HepG2 (cell line): ENCODE data around the gene STK39. TPM values are rescaled to one million over a fixed set of nuclear protein-coding genes. Genes with fewer than 3 reads are reported as not detected.

Experiments used
- AKAP8 ChIP-seq: sonication (generic); formaldehyde crosslinking; IDR thresholded peaks from 2 replicates; pipeline ENCODE4 v1.5.1; 2020; ENCODE audit warnings: mild to moderate bottlenecking, missing genetic modification reagents
- DBP ChIP-seq: sonication (generic); formaldehyde crosslinking; IDR thresholded peaks from 2 replicates; pipeline ENCODE4 v1.4.0; 2020; ENCODE audit warnings: missing genetic modification reagents; ENCODE audit errors: not compliant biosample characterization
- DRAP1 ChIP-seq: IDR thresholded peaks from 2 replicates; pipeline ENCODE4 v1.6.1; 2016; ENCODE audit warnings: missing genetic modification reagents, missing compliant biosample characterization
- HBP1 ChIP-seq: IDR thresholded peaks from 2 replicates; pipeline ENCODE4 v1.6.1; 2016; ENCODE audit warnings: low read depth, control low read depth
- KDM6A ChIP-seq: IDR thresholded peaks from 2 replicates; pipeline ENCODE4 v1.6.1; 2016; ENCODE audit warnings: low read depth
- MTF1 ChIP-seq: sonication (generic); formaldehyde crosslinking; IDR thresholded peaks from 2 replicates; pipeline ENCODE4 v1.5.0; 2020; ENCODE audit warnings: missing genetic modification reagents
- PATZ1 ChIP-seq: sonication (generic); formaldehyde crosslinking; IDR thresholded peaks from 2 replicates; pipeline ENCODE4 v1.4.0; 2020; ENCODE audit warnings: missing genetic modification reagents
- TEF ChIP-seq: sonication (generic); formaldehyde crosslinking; IDR thresholded peaks from 2 replicates; pipeline ENCODE4 v1.5.0; 2020; ENCODE audit warnings: missing genetic modification reagents
- TFDP2 ChIP-seq: sonication (generic); formaldehyde crosslinking; IDR thresholded peaks from 2 replicates; pipeline ENCODE4 v1.4.0; 2020; ENCODE audit warnings: missing genetic modification reagents
- TRIM24 ChIP-seq: sonication (generic); formaldehyde crosslinking; IDR thresholded peaks from 2 replicates; pipeline ENCODE4 v1.8.0; 2022; ENCODE audit warnings: mild to moderate bottlenecking, missing genetic modification reagents
- U2AF1 ChIP-seq: fragments of 200-400 bp; formaldehyde crosslinking; optimal IDR thresholded peaks from 2 replicates; pipeline ENCODE3; 2017; ENCODE audit warnings: mild to moderate bottlenecking, low read depth, low read length
- ZBTB14 ChIP-seq: sonication (generic); formaldehyde crosslinking; IDR thresholded peaks from 2 replicates; pipeline ENCODE4 v1.4.0; 2020; ENCODE audit warnings: missing genetic modification reagents
- ZBTB34 ChIP-seq: sonication (generic); formaldehyde crosslinking; IDR thresholded peaks from 2 replicates; pipeline ENCODE4 v1.8.0; 2022; ENCODE audit warnings: mild to moderate bottlenecking, missing genetic modification reagents
- ZC3H13 ChIP-seq: sonication (generic); formaldehyde crosslinking; IDR thresholded peaks from 2 replicates; pipeline ENCODE4 v1.8.1; 2023; ENCODE audit warnings: mild to moderate bottlenecking, missing genetic modification reagents, moderate library complexity
- ZMYM3 ChIP-seq: sonication (generic); formaldehyde crosslinking; IDR thresholded peaks from 2 replicates; pipeline ENCODE4 v1.5.1; 2020; ENCODE audit warnings: mild to moderate bottlenecking, missing genetic modification reagents
- ZNF331 ChIP-seq: sonication (generic); formaldehyde crosslinking; IDR thresholded peaks from 2 replicates; pipeline ENCODE4 v1.4.0; 2020; ENCODE audit warnings: missing genetic modification reagents
- ZNF552 ChIP-seq: sonication (generic); formaldehyde crosslinking; IDR thresholded peaks from 2 replicates; pipeline ENCODE4 v1.9.0; 2022; ENCODE audit warnings: missing genetic modification reagents, mild to moderate bottlenecking, borderline replicate concordance
- ZNF629 ChIP-seq: sonication (generic); formaldehyde crosslinking; conservative IDR thresholded peaks from 2 replicates; pipeline ENCODE4 v1.5.0; 2020; ENCODE audit warnings: missing genetic modification reagents
- ZNF737 ChIP-seq: sonication (generic); formaldehyde crosslinking; IDR thresholded peaks from 2 replicates; pipeline ENCODE4 v1.5.0; 2020; ENCODE audit warnings: missing genetic modification reagents, mild to moderate bottlenecking, borderline replicate concordance
- polyA plus RNA-seq, 8 experiments: library from polyadenylated mRNA; depleted of rRNA in 3 of 8; stranded (reverse) in 7 of 8; unstranded in 1 of 8; fragments of >200 nt; fragmentation: Illumina TruSeq in 4 of 8; extraction: Trizol in 4 of 8; gene quantifications; 2 replicates each; pipeline versions ENCODE4 v1.2.1 to v1.2.3, GENCODE V29; 2011 to 2016; ENCODE audit warnings: low read depth in 4 of 8, missing spikeins in 1 of 8, mixed read lengths in 1 of 8; ENCODE audit not compliant: insufficient read depth in 1 of 8
- total RNA-seq, 5 experiments: library from RNA; depleted of rRNA; stranded (reverse); fragments of >200 nt; fragmentation: Illumina TruSeq; extraction: Trizol; gene quantifications; 2 replicates each; pipeline ENCODE4 v1.2.3, GENCODE V29; 2016; ENCODE audit warnings: low read depth in 1 of 5

STK39 gene
- total and polyA plus RNA-seq, 2 of the 13 experiments (the other 11 are each of a cell fraction or from before 2014, with no cell fraction given) = 27.3 to 38.4 TPM

DNA sequence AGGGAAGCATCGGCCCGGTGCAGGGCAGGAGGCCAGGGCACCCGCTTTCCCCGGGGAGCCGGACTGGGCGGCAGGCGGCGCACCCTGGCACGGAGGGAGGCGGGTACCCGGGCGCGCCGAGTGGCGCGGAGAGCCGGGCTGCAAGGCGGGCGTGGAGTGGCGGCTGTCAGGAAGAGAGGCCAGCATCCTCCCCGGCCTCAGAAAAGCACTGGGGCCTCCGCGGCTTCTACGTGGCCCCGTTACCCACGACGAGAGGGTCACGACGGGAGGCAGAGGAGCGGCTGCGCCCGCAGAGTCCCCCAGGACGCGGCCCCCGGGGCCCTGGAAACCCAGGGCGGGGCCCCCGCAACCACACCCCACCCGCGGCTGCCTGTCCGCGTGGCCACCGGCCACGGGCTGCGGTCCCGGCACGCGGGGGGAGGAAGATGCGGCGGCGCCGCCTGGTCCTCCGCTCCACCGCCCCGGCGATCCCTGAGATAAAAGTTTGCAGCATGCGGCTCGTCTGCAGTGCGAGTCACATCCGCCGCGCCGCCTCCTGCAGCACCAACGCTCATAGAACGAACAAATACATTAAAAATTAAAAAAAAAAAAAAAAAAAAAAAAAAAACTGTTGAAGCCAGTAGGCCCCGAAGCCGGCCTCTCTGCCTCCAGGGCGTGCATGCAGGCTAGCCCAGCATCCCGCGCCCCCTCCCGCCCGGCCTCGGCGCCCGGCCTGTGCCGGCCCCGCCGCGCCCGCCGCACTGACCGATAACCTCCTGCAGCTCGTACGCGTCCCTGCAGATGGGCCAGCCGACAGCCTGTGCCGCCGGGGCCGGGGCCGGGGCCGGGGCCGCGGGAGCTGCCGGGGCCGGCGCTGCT, 683 bp downstream of the STK39 start (continued):
- TF ChIP-seq HBP1 (CRISPR knock-in tag) (peak; percentile 62; the same call in 1 of the 2 replicates), ZNF331 (CRISPR knock-in tag) (peak; percentile 49; the same call in 1 of the 2 replicates), KDM6A (CRISPR knock-in tag) (no peak), DBP (peak; percentile 28), ZMYM3 (CRISPR knock-in tag) (no peak; the same call in 1 of the 2 replicates), TFDP2 (CRISPR knock-in tag) (peak; percentile 45; the same call in 1 of the 2 replicates), U2AF1 (no peak), ZC3H13 (0 out of 2 replicates have a peak, but pooled peaks have one; percentile 21), MTF1 (no peak), TEF (CRISPR knock-in tag) (no peak), ZNF737 (CRISPR knock-in tag) (no peak), ZNF629 (CRISPR knock-in tag) (no peak), AKAP8 (CRISPR knock-in tag) (peak; percentile 77; the same call in 1 of the 2 replicates), ZBTB14 (CRISPR knock-in tag) (0 out of 2 replicates have a peak, but pooled peaks have one; percentile 28), DRAP1 (CRISPR knock-in tag) (peak; percentile 26; the same call in 1 of the 2 replicates), ZNF552 (CRISPR knock-in tag) (peak; percentile 89; the same call in 1 of the 2 replicates), PATZ1 (CRISPR knock-in tag) (peak; percentile 43), ZBTB34 (no peak), TRIM24 (no peak)
